Amygdala (tissue), 56 donors: ENCODE measurements around the gene OXLD1.

Experiments used
- DNase-seq, 56 donors: peaks; one replicate each; lab custom pipeline; 2025; lab: John Stamatoyannopoulos, UW

The OXLD1 gene

GRCh38 chr17:81666342-81667191 lies at the start of gene OXLD1, which contains the start of gene CCDC137:
Gene OXLD1, minus strand, starts transcription at chr17:81666605. Its CDS starts 28 bp downstream, at chr17:81666577.
Gene CCDC137, plus strand, starts transcription at chr17:81666737. Its CDS starts 30 bp downstream, at chr17:81666767.
- peak; percentile 73 to 97 (median 92) for DNase-seq

DNA sequence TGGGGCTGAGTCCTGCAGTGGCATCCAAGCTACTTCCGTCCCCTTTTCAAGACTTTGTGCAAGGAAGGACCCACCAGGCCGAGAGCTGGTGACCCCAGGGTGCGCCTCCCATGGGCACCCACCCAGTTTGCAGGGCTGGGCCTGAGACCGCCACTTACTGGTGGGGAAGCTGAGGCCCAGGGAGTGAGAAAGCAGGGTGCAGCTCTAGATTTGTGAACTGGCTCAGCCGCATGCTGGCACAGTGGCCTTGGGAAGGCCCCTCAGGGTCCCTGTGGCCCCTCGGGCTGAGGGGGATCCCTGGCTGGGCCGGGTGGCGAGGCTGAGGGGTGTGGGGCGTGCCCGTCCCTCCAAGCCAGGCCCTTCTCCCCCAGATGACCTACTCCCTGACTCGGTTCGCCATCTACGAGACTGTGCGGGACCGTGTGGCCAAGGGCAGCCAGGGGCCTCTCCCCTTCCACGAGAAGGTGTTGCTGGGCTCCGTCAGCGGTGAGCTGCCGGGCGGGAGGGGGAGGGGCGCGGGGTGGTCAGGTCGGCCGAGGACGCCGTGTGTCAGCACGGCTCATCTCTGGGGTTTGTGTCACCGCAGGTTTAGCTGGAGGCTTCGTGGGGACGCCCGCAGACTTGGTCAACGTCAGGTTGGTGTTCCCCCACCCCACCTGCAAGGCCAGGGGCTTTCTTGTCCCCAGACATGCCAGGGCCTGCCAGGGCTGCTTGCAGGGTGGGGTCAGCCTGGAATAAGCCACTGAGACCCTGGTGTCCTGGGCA lies 48.9 kb upstream of the OXLD1 start:
- DNase-seq, result no peak

DNA sequence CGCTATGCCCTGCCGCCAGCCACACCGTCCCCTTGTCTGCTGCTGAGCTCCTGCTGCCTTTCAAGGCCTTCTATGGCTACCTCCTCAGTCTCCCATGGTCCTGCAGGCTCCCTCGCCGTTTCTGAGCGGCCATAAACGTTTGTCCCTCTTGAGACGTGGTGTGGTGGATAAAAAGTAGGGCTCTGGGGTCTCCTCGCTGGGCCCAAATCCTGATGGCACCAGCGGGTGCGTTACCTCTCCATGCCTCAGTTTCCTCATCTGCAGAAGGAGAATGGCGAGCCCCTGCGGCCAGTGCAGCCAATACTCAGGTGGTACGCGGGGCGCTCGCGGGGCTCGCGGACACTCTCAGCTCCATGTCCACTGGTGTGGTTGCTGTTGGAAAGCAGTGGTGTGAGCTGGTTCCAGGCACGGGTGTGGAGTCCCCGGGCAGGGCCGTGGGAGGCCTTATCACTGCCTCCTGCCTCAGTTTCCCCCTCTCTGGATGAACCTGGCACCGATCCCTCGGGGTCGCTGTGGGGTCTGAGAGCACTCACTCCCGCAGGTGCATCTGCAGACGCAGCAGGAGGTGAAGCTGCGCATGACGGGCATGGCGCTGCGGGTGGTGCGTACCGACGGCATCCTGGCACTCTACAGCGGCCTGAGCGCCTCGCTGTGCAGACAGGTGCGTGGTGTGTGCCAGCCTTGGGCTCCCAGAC lies 48.2 kb upstream of the OXLD1 start:
- DNase-seq, result no peak

DNA sequence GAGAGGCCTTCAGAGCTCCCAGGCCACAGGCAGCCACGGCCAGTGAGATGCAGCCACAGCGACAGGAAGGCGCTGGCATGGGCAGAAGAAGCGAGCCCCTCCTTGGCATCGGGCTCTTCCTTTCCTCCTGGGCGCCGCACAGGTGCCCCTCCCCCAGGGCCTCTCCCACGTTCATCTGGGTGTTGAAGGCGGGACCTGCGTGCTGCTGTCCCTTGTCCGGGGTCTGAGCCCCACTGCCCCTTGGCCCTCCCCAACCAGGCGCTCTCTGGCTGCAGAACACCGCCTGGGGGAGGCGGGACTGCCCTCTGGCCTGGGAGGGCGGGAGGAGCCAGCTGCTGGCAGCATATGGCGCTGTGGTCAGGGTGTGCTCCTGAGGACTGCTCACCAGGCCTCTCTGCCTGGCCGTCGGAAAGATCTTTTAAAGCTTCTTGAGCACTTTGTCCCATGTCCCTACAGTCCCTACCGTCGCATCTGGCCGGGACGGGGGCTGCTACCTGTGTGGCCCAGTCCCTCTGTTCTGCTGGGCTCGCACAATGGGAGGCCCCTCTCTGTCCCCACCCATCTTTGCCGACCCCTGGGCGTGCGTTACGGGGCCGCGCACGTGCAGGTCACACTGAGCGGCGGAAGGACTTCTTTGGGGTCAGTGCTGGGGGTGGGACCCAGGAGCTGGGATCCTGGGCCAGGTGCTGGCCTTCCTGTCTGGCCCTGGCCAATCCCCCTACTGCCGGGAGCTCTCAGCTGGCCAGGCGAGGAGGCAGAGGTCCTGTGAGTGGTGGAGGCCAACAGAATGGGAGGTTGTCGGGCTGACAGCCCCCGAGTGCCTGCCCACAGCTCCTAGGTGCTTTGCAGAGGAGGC lies 47.4 kb upstream of the OXLD1 start:
- no peak for DNase-seq

GRCh38 chr17:81713004-81713555 lies 46.7 kb upstream of the OXLD1 start:
- DNase-seq, result peak in 6 of 56 donors; percentile 5 to 25 (median 14)

GRCh38 chr17:81712468-81713003 lies 46.1 kb upstream of the OXLD1 start:
- DNase-seq, result peak in 6 of 56 donors; percentile 42 to 58 (median 46)

GRCh38 chr17:81711814-81712467 lies 45.5 kb upstream of the OXLD1 start, which contains the start of gene SLC25A10:
Gene SLC25A10, plus strand, starts transcription at chr17:81712284. Its CDS starts 143 bp downstream, at chr17:81712427.
- peak in 42 of 56 donors; percentile 11 to 84 (median 60) for DNase-seq

DNA sequence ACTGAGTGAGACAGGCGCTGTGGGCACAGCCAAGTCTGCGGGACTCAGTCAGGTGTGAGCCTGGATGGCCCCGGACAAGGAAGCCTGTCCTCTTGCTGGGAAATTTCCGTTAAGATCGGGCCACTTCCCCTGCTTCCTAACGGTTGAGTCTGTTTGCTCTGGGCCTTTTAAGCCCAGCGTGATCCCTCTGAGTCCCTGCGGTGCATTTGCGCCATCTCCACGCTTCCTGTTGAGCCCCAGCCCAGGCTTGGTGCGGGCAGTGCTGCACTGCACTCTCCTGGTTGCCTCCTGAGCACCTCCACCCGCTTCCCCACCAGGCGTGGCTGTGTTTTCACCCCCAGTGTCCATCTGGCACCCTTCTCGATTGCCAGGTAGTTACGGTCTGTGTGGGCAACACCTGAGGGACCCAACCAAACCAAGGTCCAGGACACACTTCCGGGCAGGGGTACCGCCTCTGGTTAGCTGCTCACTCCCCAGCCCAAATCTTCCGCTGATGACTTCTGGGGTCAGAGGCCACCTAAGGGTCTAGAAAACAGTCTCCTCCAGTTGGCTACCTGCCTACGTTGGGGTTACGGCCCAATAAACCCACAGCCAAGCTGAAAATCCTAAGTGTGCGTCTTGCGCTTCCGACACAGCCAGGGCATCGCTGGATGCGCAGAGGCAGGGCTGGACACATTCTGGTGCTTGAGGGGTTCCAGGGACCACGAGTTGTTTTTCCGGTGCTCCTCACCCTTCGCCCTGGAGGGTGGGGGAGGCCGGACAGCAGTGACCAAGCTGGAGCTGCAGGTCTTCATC lies 44.3 kb upstream of the OXLD1 start:
- DNase-seq, result no peak

DNA sequence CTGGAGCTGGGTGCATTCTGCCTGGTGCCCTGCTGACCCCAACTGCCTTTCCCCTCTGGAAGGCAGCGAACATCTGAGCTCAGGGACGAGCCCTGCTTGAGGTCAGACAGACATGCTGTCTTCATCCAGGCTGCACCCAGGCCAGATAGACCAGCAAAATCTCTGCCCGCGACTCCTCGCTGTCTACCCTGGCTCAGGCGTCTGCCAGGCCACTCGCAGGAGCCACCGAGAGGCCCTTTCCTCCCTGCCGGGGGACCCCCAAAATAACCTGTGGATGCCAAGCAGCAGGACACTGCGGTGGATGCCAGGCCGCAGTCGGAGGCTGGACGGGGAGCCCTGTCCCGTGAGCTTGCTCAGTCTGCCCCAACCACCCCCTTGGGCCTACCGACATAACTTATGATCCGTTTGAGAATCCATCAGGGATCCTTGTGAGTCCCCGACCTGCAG lies 42.4 kb upstream of the OXLD1 start:
- no peak for DNase-seq

DNA sequence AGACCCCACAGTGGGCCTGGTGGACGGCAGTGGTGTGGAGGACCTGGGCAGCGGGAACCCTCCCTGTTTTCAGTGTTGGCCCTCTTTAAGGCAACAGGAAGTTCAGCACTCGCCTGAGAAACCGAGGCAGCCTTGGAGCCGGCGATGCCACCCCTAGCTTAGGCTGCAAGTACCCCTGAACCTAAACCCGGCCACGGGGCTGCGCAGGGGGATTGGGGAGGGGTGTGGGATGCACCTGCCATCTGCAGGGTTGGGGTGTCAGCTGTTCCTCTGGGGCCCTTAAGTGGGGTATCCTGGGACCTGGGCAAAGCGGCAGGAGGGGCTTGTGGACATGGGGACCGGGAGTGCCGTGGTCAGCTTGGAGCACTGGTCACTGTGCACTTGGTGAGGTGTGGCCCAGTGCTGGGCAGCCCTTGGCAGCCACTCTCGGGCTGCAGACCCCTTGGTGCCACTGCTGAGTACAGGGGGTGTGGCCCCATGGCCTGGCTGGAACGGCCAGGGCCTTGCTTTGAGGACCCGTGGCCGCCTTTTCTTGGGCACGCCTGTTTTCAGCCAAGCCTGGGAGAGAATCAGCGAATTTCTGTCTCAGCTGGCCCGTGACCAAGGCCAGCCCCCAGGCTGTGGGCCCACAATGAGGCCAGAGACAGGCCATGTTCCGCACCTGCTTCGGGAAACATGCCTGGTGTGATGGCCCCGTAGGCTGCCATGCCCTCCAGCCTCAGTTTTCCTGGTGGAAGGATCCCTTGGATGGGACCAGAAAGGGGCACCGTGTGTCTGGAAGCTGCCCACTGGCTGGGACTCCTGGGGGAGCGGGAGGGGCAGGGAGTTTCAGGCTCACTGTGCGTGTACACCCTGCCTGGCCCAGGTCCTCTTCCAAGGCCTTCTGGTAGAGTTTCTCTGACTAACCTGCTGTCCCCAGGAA lies 41.6 kb upstream of the OXLD1 start:
- DNase-seq, result no peak

DNA sequence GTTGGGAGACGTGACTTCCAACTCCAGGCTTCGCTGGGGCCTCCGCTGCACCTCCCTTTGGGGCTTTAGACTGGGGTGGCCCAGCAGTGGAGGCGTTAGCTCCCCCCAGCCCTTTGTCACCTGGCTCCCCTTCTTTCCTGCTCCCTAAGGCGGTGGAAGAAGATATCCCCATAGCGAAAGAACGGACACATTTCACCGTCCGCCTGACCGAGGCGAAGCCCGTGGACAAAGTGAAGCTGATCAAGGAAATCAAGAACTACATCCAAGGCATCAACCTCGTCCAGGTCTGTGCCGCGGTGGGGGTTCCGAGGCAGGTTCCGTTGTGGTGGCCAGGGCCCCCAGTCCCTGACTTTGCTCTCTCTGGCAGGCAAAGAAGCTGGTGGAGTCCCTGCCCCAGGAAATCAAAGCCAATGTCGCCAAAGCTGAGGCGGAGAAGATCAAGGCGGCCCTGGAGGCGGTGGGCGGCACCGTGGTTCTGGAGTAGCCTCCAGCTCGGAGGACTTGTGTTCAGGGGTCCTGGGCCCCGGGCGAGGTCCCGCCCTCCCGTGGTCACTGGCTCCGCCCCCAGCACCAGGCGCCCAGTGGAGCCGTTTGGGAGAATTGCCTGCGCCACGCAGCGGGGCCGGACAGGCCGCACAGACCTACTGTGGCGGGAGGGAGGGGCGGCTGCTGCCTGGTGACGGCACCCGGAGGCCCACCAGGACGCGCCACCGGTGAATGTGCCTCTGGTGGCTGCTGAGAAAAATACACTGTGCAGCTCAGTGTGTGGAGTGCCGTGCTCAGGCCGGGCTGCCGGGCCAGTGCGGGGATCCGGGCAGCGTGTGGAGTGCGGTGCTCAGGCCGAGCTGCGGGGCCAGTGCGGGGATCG lies 40.6 kb upstream of the OXLD1 start:
- no peak for DNase-seq

DNA sequence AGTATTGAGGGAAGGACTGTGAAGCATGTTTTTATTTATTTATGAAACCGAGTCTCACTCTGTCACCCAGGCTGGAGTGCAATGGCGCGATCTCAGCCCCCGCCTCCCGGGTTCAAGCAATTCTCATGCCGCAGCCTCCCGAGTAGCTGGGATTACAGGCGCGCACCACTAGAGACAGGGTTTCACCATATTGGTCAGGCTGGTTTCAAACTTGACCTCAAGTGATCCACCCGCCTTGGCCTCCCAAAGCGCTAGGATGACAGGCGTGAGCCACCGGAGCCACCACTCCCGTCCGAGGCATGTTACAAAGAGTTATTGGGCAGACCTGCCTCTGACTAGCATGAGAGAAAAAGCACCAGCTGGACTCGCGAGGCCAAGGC lies 39.8 kb upstream of the OXLD1 start:
- no peak for DNase-seq

DNA sequence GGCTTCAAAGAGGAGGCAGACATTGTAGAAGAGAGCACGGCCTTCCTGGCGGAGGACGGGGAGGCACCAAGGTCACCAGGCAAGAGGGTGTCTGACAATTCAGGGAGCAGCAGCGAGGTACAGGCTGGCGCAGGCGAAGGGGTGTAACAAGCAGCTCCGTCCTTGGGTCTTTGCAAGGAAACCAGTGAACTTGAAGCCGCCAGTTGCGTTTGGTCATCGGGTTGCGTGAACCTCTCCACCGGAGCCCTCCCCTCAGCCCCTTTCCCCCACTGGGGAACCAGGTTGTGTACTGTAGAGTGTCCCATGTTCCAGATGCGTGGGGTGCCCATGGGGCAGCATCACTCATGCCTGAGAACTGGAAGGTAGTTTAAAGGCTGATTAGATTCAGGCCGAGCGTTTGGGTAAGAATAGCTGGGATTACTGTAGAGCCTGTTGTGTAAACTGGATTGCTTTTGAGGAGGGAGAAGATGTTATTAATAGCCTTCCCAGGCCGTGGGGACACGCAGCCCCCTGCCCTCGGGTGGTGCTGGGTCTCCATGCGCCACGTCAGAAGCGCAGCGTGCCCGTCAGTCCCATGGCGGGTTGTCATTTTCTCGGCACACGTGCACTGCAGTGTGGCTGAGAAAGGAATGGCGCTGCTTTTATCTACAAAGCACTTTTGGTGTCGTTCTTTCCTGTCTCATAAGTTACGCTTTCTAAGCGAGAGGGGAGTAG lies 39.3 kb upstream of the OXLD1 start:
- no peak for DNase-seq

GRCh38 chr17:81703747-81704654 lies 37.6 kb upstream of the OXLD1 start:
- no peak for DNase-seq
